NB4 (cell line): ENCODE data around the gene PRTN3.

ENCODE experiments used
- CTCF ChIP-seq: IDR thresholded peaks from one replicate; pipeline ENCODE4 v1.5.1; 2012; ENCODE audit warnings: low read depth, low read length
- MAX ChIP-seq: IDR thresholded peaks from 2 replicates; pipeline ENCODE4 v1.6.1; 2011; ENCODE audit warnings: low read depth, low read length
- MYC ChIP-seq: IDR thresholded peaks from 2 replicates; pipeline ENCODE4 v1.6.1; 2011; ENCODE audit warnings: low read depth, low read length
- POLR2A ChIP-seq: IDR thresholded peaks from 2 replicates; pipeline ENCODE4 v1.6.1; 2011; ENCODE audit warnings: mild to moderate bottlenecking; ENCODE audit not compliant: insufficient read length; ENCODE audit errors: extremely low read depth

GRCh38 chr19:883661-884211, 42.9 kb downstream of the PRTN3 start:
- TF ChIP-seq CTCF: no peak
- TF ChIP-seq POLR2A: no peak
- no peak for TF ChIP-seq MAX
- no peak for TF ChIP-seq MYC
